Measurements from ENCODE around the gene CBARP. TPM values are rescaled to one million over a fixed set of nuclear protein-coding genes. Genes with fewer than 3 reads are reported as not detected.
A peak's percentile ranks its signal among the peaks of the same experiment; 100 is the strongest.

CBARP gene
- total and polyA plus RNA-seq, 2 donors (not counting 3 experiments of a cell fraction or from before 2014, with no cell fraction given) = 3.5 to 9.2 TPM

DNA sequence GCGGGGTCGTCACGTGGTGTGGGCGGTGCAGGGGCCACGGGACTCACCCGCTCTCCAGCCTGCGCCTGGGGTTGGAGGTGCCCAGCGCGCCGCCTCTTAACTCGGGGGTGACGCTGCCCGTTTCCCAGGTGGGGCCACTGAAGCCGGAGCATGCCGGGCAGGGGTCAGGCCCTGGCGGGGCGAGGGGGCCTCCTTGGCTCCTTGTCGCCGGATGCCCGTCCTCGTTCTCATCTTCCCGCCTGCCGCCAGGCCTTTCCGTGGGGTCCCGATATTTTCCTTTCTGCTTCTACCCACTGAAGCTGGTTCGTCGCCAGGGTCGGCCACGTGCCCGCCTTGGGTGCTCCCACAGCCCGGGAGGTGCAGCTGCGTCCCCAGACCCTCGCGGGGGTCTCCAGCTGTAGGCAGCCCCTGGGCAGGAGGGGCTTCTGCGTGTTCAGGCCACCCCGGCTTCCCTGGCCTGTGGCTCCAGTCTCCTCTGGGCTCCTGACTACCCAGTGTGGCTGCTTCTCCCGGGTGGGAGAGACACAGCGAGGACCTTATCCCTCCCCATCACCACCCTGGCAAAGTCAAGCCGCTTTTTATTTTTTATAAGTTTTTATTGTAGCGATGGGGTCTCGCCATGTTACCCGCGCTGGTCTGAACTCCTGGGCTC lies 38.3 kb upstream of the CBARP start:
- Histone ChIP-seq H3K9me1 (replicated peaks; ENCODE audit: control insufficient read depth, extremely low read depth, insufficient read depth, low read length) (no peaks in the 10 kb centered on the region), H3K9me3 (replicated peaks; ENCODE audit: control insufficient read depth, insufficient read depth, low read length) (no peaks in the 10 kb centered on the region), H3K36me3 (ENCODE audit: control insufficient read depth in 2 of 2, extremely low read depth in 1 of 2, insufficient read depth in 2 of 2, low read length in 2 of 2) (peaks cover 21 to 36% of the 10 kb centered on the region in 2 experiments), H3K4me1 (ENCODE audit: control insufficient read depth, extremely low read depth, insufficient read depth, low read length) (peaks cover 22% of the 10 kb centered on the region), H3K27me3 (ENCODE audit: control insufficient read depth in 2 of 2, insufficient read depth in 2 of 2, low read length in 2 of 2) (no peaks in the 10 kb centered on the region), H3K79me2 (ENCODE audit: control insufficient read depth, insufficient read depth, low read length) (peaks cover 32% of the 10 kb centered on the region), H3K4me2 (ENCODE audit: insufficient read depth, low read length) (peak overlapping the region; percentile 74), H3K9ac (replicated peaks; ENCODE audit: extremely low read depth, insufficient read depth, low read length) (peak overlapping the region; percentile 70), H4K20me1 (replicated peaks; ENCODE audit: control insufficient read depth, extremely low read depth, insufficient read depth, low read length) (no peaks in the 10 kb centered on the region), H2AFZ (ENCODE audit: low read depth, low read length) (peak overlapping the region; percentile 72), H3K4me3 (replicated peaks in 1 of 3; ENCODE audit: insufficient read depth in 1 of 3, low read depth in 1 of 3, low read length in 3 of 3) (peak overlapping the region; percentile 9 to 78 (median 53)), H3K27ac (ENCODE audit: insufficient read depth, low read depth, low read length) (peak overlapping the region; percentile 62)
- TF ChIP-seq POLR2AphosphoS5 (IDR thresholded peaks at IDR 0.05; ENCODE audit: insufficient read depth, low read depth, low read length) = no peak
- TF ChIP-seq EZH2 (IDR thresholded peaks at IDR 0.05; ENCODE audit: borderline replicate concordance, low read depth, low read length, severe bottlenecking) = no peak
- TF ChIP-seq MYC (IDR thresholded peaks at IDR 0.05; ENCODE audit: low read depth, low read length) = no peak
- TF ChIP-seq, protein P1, sequence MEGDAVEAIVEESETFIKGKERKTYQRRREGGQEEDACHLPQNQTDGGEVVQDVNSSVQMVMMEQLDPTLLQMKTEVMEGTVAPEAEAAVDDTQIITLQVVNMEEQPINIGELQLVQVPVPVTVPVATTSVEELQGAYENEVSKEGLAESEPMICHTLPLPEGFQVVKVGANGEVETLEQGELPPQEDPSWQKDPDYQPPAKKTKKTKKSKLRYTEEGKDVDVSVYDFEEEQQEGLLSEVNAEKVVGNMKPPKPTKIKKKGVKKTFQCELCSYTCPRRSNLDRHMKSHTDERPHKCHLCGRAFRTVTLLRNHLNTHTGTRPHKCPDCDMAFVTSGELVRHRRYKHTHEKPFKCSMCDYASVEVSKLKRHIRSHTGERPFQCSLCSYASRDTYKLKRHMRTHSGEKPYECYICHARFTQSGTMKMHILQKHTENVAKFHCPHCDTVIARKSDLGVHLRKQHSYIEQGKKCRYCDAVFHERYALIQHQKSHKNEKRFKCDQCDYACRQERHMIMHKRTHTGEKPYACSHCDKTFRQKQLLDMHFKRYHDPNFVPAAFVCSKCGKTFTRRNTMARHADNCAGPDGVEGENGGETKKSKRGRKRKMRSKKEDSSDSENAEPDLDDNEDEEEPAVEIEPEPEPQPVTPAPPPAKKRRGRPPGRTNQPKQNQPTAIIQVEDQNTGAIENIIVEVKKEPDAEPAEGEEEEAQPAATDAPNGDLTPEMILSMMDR (IDR thresholded peaks at IDR 0.05; ENCODE audit: extremely low read depth in 1 of 2, insufficient read depth in 1 of 2, low read depth in 1 of 2, low read length in 2 of 2) = no peak
- no peak for TF ChIP-seq JUN (IDR thresholded peaks at IDR 0.05; ENCODE audit: borderline replicate concordance, insufficient read depth, insufficient read length, low read depth)
- intact Hi-C loops (cut with micrococcal nuclease) = no loop called here
- TSS peak; percentile 1 for BruUV-seq (replicated peaks)
- DNase-seq (ENCODE audit: low read depth, low spot score) = no peak
- dilution Hi-C loops (cut with MboI; ENCODE audit: extremely low pct_ligation_motif_present, low sequenced_read_pairs) = no loop called here
- ChIA-PET CTCF (interaction anchor here (1.0 to 1.7 kb wide), 3 partner anchors 10 to 167 kb away, joined by 3 to 18 read pairs (median 9); no protein-coding TSS in a partner anchor), POLR2A (no interaction called here)
- no peak for FAIRE-seq
